HepG2 (cell line): ENCODE measurements around the gene VMO1. TPM values are rescaled to one million over a fixed set of nuclear protein-coding genes. Genes with fewer than 3 reads are reported as not detected.

Experiments used
- ATRX ChIP-seq: sonication (generic); formaldehyde crosslinking; IDR thresholded peaks from 2 replicates; pipeline ENCODE4 v1.4.0; 2020; ENCODE audit warnings: missing genetic modification reagents, borderline replicate concordance
- GLMP ChIP-seq: sonication (generic); formaldehyde crosslinking; IDR thresholded peaks from 2 replicates; pipeline ENCODE4 v1.9.0; 2021; ENCODE audit warnings: missing genetic modification reagents, mild to moderate bottlenecking, borderline replicate concordance
- HINFP ChIP-seq: sonication (generic); formaldehyde crosslinking; IDR thresholded peaks from 2 replicates; pipeline ENCODE4 v1.4.0; 2020; ENCODE audit warnings: low read depth, mild to moderate bottlenecking, missing genetic modification reagents
- SALL1 ChIP-seq: sonication (generic); formaldehyde crosslinking; IDR thresholded peaks from 2 replicates; pipeline ENCODE4 v1.8.0; 2022; ENCODE audit warnings: mild to moderate bottlenecking, missing genetic modification reagents
- SIX1 ChIP-seq: sonication (generic); formaldehyde crosslinking; IDR thresholded peaks from 2 replicates; pipeline ENCODE4 v1.4.0; 2020; ENCODE audit warnings: missing genetic modification reagents, borderline replicate concordance
- TCF7L2 ChIP-seq: IDR thresholded peaks from 2 replicates; pipeline ENCODE4 v1.6.1; 2011; ENCODE audit warnings: mild to moderate bottlenecking, low read depth, low read length, moderate library complexity
- TEAD3 ChIP-seq: optimal IDR thresholded peaks from 2 replicates; pipeline ENCODE3; 2016; ENCODE audit warnings: borderline replicate concordance
- TERF1 ChIP-seq: sonication (generic); formaldehyde crosslinking; IDR thresholded peaks from 2 replicates; pipeline ENCODE4 v1.8.0; 2022; ENCODE audit warnings: mild to moderate bottlenecking, missing genetic modification reagents, moderate library complexity
- ZNF251 ChIP-seq: sonication (generic); formaldehyde crosslinking; IDR thresholded peaks from 2 replicates; pipeline ENCODE4 v1.9.0; 2021; ENCODE audit warnings: mild to moderate bottlenecking, missing genetic modification reagents
- ZNF276 ChIP-seq: sonication (generic); formaldehyde crosslinking; IDR thresholded peaks from 2 replicates; pipeline ENCODE4 v1.4.0; 2020; ENCODE audit warnings: mild to moderate bottlenecking, low read depth, missing genetic modification reagents
- ZNF282 ChIP-seq: fragments of 450-650 bp; IDR thresholded peaks from 2 replicates; pipeline ENCODE4 v1.6.1; 2018; ENCODE audit not compliant: partially characterized antibody
- ZNF350 ChIP-seq: sonication (generic); formaldehyde crosslinking; IDR thresholded peaks from 2 replicates; pipeline ENCODE4 v1.4.0; 2020; ENCODE audit warnings: mild to moderate bottlenecking, low read depth, missing genetic modification reagents, borderline replicate concordance
- ZNF512 ChIP-seq: sonication (generic); formaldehyde crosslinking; IDR thresholded peaks from 2 replicates; pipeline ENCODE4 v1.4.0; 2020; ENCODE audit warnings: mild to moderate bottlenecking, missing genetic modification reagents
- ZNF768 ChIP-seq: sonication (generic); formaldehyde crosslinking; IDR thresholded peaks from 2 replicates; pipeline ENCODE4 v1.4.0; 2020; ENCODE audit warnings: missing genetic modification reagents
- ZNF792 ChIP-seq: IDR thresholded peaks from 2 replicates; pipeline ENCODE4 v1.6.1; 2016
- ZUFSP ChIP-seq: sonication (generic); formaldehyde crosslinking; IDR thresholded peaks from 2 replicates; pipeline ENCODE4 v1.9.0; 2021; ENCODE audit warnings: missing genetic modification reagents, mild to moderate bottlenecking, borderline replicate concordance
- polyA plus RNA-seq, 8 experiments: library from polyadenylated mRNA; depleted of rRNA in 3 of 8; stranded (reverse) in 7 of 8; unstranded in 1 of 8; fragments of >200 nt; fragmentation: Illumina TruSeq in 4 of 8; extraction: Trizol in 4 of 8; gene quantifications; 2 replicates each; pipeline versions ENCODE4 v1.2.1 to v1.2.3, GENCODE V29; 2011 to 2016; ENCODE audit warnings: low read depth in 4 of 8, missing spikeins in 1 of 8, mixed read lengths in 1 of 8; ENCODE audit not compliant: insufficient read depth in 1 of 8
- total RNA-seq, 5 experiments: library from RNA; depleted of rRNA; stranded (reverse); fragments of >200 nt; fragmentation: Illumina TruSeq; extraction: Trizol; gene quantifications; 2 replicates each; pipeline ENCODE4 v1.2.3, GENCODE V29; 2016; ENCODE audit warnings: low read depth in 1 of 5
- TF ChIP-seq, protein P1 (sequence below): sonication (generic); formaldehyde crosslinking; IDR thresholded peaks from 2 replicates; pipeline ENCODE4 v1.8.0; 2022; ENCODE audit warnings: missing genetic modification reagents, low read depth, mild to moderate bottlenecking, borderline replicate concordance

Gene VMO1
- total and polyA plus RNA-seq, 2 of the 13 experiments (the other 11 are each of a cell fraction or from before 2014, with no cell fraction given), result not detected

GRCh38 chr17:4759776-4760236, 26.4 kb downstream of the VMO1 start (continued):
- TF ChIP-seq ZUFSP (no peak), HINFP (CRISPR knock-in tag) (no peak), ZNF512 (no peak; the same call in 1 of the 2 replicates), ZNF276 (CRISPR knock-in tag) (0 out of 2 replicates have a peak, but pooled peaks have one; percentile 34), SIX1 (CRISPR knock-in tag) (peak; percentile 79), ZNF768 (CRISPR knock-in tag) (no peak), ZNF282 (no peak), SALL1 (CRISPR knock-in tag) (peak; percentile 96), ZNF350 (peak; percentile 69), TCF7L2 (no peak), TERF1 (CRISPR knock-in tag) (no peak), ZNF792 (CRISPR knock-in tag) (peak; percentile 63; the same call in 1 of the 2 replicates), TEAD3 (peak; percentile 86), ZNF251 (CRISPR knock-in tag) (no peak), ATRX (CRISPR knock-in tag) (no peak), GLMP (no peak)
- TF ChIP-seq, protein P1, sequence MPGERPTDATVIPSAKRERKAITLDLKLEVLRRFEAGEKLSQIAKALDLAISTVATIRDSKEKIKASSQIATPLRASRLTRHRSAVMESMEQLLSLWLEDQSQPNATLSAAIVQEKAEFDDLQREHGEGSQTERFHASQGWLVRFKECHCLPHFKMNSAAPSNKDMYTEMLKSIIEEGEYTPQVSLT (CRISPR knock-in tag), result no peak
